ENCODE data around the gene PARD3. TPM values are rescaled to one million over a fixed set of nuclear protein-coding genes. Genes with fewer than 3 reads are reported as not detected.
A peak's percentile ranks its signal among the peaks of the same experiment; 100 is the strongest.
"Not testable (repeated sequence)": the region's sequence is repeated elsewhere in the genome, so short reads cannot be mapped to it uniquely, and the experiment has no call there.

The PARD3 gene
- total RNA-seq, 3 donors from 2014 or later: 39.5 to 87.9 (median 47.0) TPM

GRCh38 chr10:34076443-34076842 is 738.7 kb downstream of the PARD3 start:
- DNase-seq: no peak
- intact Hi-C loops (cut with DNase I, micrococcal nuclease): no loop called here
- ATAC-seq: no peak
- Histone ChIP-seq H3K9me3 (no peaks in the 10 kb centered on the region), H3K36me3 (ENCODE audit: low read depth) (no peaks in the 10 kb centered on the region), H3K4me1 (ENCODE audit: low read depth) (no peaks in the 10 kb centered on the region), H3K4me3 (no peak overlapping the region)
- no peak for TF ChIP-seq CTCF (IDR thresholded peaks at IDR 0.05)

GRCh38 chr10:34075254-34075926 is 739.7 kb downstream of the PARD3 start:
- Histone ChIP-seq H3K36me3 (ENCODE audit: low read depth) (no peaks in the 10 kb centered on the region), H3K9me3 (no peaks in the 10 kb centered on the region), H3K4me3 (no peak overlapping the region), H3K4me1 (ENCODE audit: low read depth) (no peaks in the 10 kb centered on the region)
- ATAC-seq (peak; percentile 8), DNase-seq (no peak)
- intact Hi-C loops (cut with DNase I, micrococcal nuclease): no loop called here
- TF ChIP-seq CTCF (IDR thresholded peaks at IDR 0.05): no peak

GRCh38 chr10:34074051-34074450 is 741.0 kb downstream of the PARD3 start:
- TF ChIP-seq CTCF (IDR thresholded peaks at IDR 0.05): no peak
- no peak overlapping the region for H3K4me3 ChIP-seq
- intact Hi-C loops (cut with DNase I, micrococcal nuclease): no loop called here
- no peaks in the 10 kb centered on the region for H3K9me3 ChIP-seq
- ATAC-seq (no peak), DNase-seq (no peak)
- no peaks in the 10 kb centered on the region for H3K4me1 ChIP-seq (ENCODE audit: low read depth)
- H3K36me3 ChIP-seq (ENCODE audit: low read depth): no peaks in the 10 kb centered on the region

GRCh38 chr10:34067741-34068140 is 747.4 kb downstream of the PARD3 start:
- H3K4me3 ChIP-seq; H3K36me3 ChIP-seq (ENCODE audit: low read depth); H3K4me1 ChIP-seq (ENCODE audit: low read depth); DNase-seq; intact Hi-C loops (cut with DNase I, micrococcal nuclease); ATAC-seq: not testable (repeated sequence)
- peaks cover 14% of the 10 kb centered on the region for H3K9me3 ChIP-seq

- no peak overlapping the region for H3K4me3 ChIP-seq
- DNase-seq (no peak), ATAC-seq (no peak)
- peaks cover 20% of the 10 kb centered on the region for H3K9me3 ChIP-seq
- intact Hi-C loops (cut with DNase I, micrococcal nuclease): no loop called here
- no peaks in the 10 kb centered on the region for H3K4me1 ChIP-seq (ENCODE audit: low read depth)
- H3K36me3 ChIP-seq (ENCODE audit: low read depth): no peaks in the 10 kb centered on the region
- TF ChIP-seq CTCF (IDR thresholded peaks at IDR 0.05): no peak
Observed at GRCh38 chr10:34063592-34063991, 751.5 kb downstream of the PARD3 start.

GRCh38 chr10:34061841-34062240 is 753.3 kb downstream of the PARD3 start:
- DNase-seq (no peak), ATAC-seq (no peak)
- H3K9me3 ChIP-seq: peaks cover 20% of the 10 kb centered on the region
- H3K36me3 ChIP-seq (ENCODE audit: low read depth): no peaks in the 10 kb centered on the region
- no peak overlapping the region for H3K4me3 ChIP-seq
- intact Hi-C loops (cut with DNase I, micrococcal nuclease): no loop called here
- H3K4me1 ChIP-seq (ENCODE audit: low read depth): no peaks in the 10 kb centered on the region
- TF ChIP-seq CTCF (IDR thresholded peaks at IDR 0.05): no peak
